ENCODE data around the gene MYO19.
"Not testable (repeated sequence)": the region's sequence is repeated elsewhere in the genome, so short reads cannot be mapped to it uniquely, and the experiment has no call there.

Gene MYO19

DNA sequence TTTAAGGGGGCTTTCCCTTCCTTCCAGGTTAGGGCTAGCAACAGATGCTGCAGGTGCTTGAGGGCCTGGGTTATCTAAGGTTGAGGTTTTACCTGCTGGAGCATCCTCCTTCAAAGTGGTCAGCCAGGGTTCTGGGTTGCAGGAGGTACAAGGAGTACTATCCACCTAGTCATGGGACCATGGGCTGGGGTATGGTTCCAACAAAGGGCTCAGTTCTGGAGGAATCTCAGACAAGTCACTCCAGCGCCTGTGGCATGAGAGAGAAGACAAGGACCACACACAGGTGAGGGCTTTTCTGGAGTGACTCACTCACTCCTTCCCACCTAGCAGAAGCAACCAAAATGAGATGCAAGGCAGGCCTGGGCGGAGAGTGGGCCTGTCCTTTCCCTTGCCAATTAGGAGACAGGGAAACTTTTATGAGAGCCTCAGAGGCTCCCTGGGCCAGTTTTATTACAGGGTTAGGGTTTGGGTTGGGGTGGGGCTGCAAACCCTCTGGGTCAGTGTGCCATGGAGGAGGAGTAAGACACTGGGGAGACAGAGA lies 2.2 kb downstream of the MYO19 start:
- no peak for DNase-seq

DNA sequence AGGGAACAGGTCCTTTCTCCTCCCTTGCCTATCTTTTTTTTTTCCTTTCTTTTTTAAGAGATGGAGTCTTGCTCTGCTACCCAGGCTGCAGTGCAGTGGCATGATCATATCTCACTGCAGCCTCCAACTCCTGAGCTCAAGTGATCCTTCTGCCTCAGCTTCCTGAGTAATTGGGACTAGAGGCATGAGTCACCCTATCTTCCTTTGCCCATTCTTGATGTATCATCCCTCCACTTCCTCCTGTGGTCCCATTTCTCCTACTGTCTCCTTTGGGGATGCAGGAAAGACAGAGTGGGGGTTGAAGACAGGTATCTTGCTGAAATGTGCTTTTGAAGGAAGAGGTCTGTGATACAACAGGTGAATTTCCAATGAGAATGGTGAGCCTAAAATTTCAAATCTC lies 5.5 kb downstream of the MYO19 start:
- DNase-seq = no peak

DNA sequence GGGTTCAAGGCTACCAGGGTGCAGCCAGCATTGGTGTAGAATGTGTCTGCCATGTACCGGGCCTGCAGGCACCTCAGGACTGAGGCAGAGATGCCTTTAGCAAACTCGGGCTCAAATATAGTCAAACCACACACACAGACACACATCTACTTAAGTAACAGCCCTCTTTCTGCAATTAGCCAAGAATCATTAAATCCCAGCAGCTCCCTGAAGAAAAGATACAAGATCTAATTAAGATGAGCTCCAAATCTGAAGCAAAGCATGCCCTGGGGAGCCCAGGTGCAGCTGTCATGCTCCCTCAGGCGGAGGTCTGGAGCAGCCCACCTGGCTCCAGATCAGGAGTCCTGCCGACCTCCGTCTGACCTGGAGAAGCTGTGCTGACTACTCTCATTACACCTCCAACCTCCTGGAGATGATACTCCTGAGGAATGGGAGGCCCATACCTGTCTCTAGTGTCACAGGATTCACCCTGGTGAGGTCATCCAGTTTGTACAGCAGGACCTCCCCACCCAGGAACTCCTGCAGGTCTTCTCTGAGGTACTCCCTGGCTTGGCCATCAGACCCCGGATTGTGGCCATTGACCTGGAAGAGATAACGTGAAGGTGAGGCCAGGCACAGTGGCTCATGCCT lies 6.9 kb downstream of the MYO19 start:
- no peak for DNase-seq

DNA sequence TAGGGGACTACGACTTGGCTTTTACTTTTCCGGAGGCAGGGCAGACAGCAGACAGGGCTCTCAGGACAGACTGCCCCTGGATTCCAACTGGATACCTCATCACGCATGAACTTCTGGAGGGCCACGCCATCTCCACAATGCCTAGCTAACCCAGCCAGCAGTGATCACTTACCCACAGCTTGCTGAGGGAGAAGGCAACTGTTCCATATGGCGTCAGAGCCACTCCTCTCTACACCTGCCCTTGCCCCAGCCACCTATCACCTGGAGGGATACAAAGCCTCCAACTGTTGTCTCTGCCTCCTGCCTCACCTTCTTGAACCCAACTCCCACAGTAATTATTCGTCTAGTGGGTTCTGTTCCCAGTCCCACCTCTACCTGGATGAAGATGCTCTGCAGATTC lies 8.8 kb downstream of the MYO19 start:
- DNase-seq = no peak

DNA sequence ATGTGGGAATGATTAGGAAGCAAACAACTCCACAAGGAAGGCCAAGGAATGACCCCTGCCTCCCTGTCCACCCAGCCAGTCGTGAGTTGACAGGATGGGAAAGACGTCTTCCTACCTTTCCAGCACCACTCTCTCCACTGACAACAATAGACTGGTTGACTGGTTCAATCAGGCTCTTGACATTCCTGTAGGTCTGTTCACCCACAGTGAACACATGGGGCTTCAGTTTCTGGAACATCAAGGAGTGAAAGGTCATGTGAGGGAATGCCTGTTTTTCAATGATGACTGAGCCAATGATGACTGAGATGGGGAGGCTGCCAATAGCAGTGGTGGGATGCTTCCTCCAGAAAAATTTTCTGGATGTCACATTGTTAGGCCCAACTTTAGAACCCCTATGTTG lies 9.6 kb downstream of the MYO19 start:
- no peak for DNase-seq

DNA sequence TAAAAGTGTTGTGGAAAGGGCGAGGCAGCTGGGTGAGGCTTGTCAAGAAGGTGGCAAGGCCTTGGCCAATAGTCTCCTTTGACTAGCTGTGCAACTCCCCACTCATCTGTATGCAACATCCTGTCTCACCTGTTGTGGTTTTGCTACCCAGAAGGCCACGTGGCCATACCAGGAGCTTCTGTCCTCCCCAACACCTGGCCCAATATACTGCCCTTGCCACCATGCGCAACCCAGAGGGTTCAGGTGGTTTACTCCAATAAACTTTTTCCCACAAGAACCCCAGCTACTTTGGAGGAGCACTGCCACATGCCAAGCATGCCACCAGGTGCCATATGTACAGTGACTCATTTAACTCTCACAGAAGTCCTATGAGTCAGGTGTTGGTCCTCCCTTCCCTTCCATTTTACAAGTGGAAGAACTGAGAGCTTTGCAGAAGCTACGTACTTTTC lies 10.2 kb downstream of the MYO19 start:
- DNase-seq = no peak

DNA sequence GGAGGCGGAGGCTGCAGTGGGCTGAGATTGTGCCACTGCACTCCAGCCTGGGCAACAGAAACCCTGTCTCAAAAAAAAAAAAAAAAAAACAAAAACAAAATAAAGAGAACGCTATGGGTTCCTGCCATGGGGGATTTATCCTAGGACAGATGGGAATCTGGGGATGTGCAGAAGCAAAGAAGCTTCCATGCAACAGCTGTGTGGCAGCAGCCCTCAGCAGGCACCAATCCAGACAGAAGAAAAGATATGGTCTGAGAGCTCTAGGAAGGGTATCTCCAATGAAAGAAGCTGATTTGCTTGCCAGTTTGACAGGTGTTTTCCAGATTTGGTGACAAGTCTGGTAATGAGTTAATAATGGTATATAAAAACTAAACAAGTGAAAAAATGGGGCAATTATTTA lies 11.6 kb downstream of the MYO19 start:
- no peak for DNase-seq

DNA sequence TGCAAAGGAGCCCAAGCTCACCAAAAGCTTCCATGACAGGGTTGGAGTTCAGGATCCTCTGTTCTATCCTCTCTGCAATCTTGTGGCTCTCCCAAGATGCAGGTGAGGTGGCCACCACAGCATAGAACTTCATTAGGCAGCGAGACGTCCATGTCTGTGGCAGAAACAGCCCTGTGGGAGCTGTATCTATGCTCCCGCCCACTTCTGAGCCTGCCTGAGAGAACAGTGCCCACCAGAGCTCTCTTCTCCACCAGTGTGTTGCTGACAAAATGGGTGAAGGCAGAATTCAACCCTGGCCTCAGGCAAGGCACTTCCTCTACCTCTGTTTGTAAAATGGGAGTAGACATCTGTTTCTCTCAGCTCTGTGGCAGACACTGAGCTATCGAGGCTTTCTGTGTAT lies 18.8 kb downstream of the MYO19 start:
- DNase-seq = no peak

DNA sequence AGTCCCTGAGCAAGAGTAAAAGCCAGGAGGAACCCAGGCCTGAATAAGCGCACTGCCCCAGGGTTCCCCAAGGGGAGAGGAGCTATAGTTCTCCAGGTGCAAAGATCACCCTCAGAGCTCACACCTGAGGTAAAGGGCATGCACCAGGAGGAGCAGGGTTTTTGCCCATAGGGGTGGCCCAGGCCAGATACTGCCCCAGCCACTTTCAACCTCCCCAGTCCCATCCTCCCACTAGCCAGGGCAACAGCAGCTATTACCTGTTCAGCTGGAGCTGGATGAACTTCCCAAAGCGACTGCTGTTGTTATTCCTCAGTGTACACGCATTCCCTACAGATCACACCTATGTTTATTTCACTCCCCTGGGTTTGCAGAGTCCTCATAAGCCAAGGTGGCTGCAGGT lies 19.8 kb downstream of the MYO19 start:
- no peak for DNase-seq

DNA sequence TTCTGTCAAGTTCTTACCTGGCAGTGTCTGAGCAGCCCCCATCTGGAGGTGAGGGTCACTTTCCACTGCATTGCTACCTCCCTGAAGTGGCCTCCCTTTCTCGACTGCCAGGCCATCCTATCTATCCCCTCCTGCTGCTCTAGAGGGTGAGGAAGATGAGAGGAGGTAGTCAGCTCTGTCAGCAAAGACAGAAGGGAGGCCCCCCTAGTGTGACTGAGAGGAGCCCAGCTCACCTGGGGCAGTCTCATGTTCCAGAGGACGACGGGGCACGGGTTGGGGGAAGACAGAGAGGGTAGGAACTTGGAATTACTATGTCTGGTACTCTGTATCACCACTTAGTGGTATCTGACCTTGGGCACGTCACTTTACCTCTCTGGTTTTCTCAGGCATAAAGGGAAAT lies 22.0 kb downstream of the MYO19 start:
- DNase-seq = no peak

DNA sequence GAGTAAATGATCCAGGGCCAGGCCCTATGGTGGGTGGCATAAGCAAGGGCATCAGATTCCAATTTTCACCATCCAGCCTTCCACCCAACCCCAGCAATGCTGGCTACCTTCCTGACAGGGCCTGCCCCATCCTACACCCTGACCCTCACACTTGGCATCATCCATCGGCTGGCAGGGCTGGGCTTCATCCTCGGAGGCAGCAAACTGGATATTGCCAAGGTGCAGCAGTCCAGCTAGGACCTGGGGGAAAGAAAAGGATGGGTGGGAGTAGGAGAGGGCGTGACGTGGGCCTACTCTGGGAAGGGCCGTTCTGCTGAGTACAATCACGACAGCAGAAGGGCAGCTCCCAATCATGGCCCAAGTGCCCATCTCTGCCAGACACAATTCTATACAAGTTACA lies 23.5 kb downstream of the MYO19 start:
- DNase-seq = no peak

DNA sequence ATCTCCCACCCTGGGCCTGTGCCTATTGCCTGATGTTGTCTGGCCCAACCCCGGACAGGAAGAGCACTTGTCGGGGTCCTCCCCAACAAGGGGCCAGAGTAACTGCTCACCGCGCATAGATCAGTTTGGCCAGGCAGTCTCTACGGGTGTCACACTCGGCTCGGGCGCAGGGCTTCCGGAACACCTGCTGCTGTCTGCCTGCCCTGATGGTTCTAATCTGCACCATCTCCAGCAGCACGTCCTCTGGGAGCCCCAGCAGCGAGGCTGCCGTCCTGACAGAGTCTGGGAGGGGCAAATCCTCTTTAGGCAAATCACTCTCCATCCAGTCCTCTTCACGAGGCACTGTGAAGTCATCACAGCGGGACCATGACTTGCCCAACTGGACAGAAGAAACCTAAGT lies 24.0 kb downstream of the MYO19 start:
- no peak for DNase-seq

DNA sequence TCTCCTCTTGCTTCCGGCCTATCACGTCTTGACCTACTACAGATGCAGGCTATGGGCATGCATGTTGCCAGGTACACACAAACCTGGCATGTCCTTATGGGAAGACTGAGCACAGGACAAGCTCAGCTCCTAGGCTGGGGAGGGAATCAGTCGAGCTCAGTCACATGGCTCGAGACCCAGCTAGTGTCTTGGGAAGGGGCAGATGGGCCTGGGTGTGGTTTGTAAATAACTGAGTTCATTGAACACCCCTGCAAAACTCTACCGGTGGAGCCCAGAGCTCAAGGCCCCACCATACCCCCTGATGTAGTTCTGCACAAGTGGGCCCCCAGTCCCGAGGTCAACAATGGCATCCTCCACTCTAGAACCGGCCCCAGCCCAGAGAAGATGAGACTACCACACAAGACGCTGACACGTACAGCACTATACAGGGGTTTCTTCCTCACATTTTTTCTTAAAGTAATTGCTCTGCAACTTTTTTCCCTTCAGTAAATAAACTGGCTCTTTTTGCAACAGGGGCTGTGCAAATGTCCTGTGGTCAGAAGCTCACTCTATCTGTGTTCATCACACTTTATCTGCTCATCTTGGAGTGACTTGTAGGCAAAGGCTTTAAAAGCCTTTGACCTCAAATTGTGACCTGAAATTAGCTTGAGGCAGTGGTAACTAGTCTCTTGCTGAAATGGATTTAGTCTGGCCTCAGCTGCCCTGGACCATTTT lies 25.2 kb downstream of the MYO19 start:
- DNase-seq = no peak

DNA sequence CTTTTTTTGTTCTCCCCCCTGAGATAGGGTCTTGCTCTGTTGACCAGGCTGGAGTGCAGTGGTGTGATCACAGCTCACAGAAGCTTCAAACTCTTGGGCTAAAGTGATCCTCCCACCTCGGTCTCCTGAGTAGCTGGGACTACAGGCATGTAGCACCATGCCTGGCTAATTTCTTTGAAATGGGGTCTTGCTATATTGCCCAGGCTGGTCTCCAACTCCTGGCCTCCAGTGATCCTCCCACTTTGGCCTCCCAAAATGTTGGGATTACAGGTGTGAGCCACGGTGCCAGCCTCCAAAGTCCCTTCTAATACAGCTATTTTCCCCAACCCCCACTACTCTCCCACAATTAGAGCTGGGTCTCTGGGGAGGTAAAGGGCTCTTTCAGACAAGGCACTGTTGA lies 26.2 kb downstream of the MYO19 start:
- not testable (repeated sequence) for DNase-seq

DNA sequence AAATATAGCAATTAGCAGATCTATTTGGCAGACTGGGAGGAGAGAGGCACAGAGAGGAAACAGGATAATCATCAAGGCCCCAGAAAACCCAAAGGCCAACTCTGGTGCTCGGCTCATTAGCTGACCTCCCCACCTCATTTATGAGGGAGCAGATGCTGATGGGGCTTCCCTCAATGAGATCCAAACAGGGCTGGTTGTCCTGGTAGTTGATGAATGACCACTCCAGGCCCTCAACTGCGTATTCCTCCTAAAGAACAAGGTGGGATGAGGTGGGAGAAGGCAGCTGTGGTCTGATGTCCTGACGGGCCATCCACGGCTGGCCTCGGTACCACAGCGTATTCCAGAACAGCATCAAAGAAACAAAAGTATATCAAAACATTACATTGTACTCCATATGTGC lies 27.4 kb downstream of the MYO19 start:
- no peak for DNase-seq

DNA sequence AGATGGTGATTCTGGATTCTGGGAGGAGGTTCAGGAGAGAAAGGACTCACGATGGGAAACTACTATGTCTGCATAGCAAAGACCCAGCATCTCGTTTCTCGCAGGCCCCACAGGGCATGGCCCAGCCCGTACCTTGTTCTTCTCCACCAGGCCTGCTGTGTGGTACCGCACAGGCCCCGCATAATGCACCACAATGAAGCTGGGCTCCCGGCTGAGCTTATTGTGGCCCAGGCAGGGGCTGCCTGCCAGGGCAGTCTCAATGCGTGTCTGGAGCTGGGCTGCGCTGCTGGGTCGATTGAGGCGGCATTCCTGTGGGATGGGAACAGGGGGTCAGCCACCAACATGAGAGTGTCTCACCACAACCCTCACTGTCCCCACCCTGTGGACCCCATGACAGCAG lies 27.8 kb downstream of the MYO19 start:
- DNase-seq = no peak

DNA sequence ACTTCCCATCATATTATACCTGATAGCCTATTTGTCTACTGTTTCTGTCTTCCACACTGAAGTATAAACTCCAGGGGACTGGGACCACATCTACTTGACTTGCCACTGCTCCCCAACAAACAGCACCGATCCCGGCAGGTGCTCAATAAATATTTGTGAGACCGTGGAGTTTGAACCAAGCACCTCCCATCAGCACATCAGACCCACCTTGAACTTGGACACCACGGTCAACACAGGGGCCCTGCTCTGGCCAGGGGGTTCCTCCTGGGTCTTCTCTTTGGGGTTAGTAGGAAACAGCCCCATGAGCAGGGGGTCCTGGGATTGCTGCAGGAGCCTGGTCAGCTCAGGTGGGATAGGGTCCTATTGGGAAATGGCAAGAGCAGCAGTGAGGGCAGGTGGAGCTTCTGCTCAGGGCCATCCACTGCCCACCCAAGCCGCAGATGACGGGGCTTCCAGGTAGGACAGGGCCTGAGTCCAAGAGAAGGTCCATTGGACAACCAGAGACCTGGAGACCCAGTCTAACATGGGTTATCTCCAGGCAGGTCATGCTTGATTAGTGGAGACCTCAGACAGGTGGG lies 28.3 kb downstream of the MYO19 start:
- DNase-seq = no peak

DNA sequence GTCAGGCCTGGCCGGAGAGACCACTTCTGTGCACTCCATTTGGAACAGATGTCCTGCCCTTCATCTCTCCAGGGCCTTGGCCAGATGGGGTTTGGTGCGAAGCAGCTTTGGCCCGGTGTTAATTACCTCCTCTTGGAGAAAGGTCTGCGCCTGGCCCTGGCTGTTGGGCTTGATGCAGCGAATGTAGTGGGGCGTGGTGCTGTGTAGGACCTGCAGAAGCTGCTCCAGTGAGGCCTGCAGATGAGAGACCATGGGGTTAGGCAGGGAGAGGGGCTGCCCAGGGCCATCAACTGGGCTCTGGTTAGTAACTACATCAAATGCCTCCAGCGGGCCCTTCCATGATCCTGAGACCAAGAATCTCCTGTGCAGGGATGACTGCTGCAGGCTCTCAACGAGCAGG lies 29.5 kb downstream of the MYO19 start:
- DNase-seq = no peak

DNA sequence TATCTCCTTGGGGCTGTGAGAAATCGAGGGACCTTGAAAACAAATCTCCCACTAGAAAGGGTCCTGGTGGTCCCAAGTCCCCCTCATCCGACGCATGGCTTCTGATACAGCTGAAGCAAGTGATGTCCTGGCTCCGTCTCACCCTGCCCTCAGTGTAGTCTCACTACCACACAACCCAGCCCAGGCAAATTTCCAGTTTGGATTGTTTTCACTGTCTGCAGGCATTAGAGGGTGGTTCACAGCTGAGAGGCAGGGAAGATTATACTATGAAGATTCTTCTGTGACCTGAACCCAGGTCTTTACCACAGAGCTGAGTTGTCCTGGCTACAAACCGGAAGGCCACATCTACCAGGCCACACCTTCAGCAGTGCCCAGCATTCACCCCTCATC lies 30.5 kb downstream of the MYO19 start:
- no peak for DNase-seq

DNA sequence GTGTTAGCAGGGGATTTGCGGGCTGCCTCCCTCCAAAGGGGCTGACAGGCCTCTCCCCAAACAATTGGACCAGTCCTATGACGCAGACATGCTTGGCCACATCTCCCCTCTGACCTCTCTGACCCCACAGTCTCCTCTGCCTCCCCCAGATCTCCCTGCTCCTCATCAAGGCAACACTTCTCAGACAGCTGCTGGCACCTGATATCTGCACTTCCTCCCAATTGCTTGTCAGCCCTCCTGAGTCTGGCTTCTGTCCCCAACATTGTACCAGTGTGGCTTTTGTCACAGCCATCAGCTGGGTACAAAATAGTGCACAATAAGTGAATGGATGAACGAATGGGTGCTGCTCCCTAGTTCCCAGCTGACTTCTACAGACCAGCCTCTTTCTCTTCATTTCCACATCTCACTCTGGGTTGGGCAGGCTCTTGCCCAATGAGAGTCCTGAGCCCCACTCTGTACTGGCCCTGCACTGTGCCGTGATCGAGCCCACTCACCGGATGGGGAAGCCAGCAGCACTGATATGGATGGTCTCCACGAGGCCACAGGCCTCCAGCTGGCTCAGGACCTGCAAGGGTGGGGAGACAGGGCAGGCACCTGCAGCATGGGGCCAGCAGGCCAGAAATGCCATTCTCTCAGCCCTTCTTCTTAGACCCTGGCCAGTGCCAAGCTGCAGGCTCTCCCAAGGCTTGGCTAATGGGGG lies 31.1 kb downstream of the MYO19 start:
- no peak for DNase-seq

DNA sequence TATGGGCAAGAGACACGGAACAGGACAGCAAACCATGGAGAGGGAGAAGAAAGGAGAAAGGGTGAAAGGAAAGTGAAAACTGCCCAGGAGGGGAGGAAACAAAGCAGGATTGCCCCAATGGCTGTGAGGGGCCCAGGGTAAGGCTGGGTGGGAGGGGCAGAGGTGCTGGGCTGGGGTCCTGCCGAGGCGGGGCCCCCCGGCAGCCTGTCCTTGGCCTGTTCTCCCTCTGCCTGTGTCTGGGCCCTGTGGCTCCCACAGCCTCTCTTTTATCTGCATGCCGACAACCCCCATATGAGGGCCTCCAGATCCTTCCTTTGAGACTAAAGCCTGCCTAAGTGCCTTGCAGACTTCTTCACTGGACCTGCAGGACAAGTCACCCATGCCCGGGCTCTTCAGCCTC lies 32.7 kb downstream of the MYO19 start:
- DNase-seq = no peak

DNA sequence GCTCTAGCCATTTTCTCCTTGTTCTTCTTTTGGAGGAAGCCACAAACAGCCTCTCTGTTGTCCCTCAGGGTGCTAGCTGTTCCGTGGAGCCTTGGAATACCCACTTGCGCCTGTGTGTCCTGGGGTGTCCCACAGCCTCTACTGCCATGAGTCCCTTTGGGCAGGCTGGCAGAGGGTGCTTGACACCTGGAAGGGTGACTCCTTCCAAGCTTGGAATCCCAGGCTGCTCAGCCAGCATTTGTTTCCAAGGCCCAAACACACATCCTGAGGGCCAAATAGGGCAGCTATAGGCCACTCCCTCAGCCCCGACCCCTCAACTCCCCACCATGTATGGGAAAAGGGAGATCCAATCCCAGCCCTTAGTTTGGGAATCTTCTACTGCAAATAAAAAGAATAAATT lies 33.3 kb downstream of the MYO19 start:
- DNase-seq = no peak

DNA sequence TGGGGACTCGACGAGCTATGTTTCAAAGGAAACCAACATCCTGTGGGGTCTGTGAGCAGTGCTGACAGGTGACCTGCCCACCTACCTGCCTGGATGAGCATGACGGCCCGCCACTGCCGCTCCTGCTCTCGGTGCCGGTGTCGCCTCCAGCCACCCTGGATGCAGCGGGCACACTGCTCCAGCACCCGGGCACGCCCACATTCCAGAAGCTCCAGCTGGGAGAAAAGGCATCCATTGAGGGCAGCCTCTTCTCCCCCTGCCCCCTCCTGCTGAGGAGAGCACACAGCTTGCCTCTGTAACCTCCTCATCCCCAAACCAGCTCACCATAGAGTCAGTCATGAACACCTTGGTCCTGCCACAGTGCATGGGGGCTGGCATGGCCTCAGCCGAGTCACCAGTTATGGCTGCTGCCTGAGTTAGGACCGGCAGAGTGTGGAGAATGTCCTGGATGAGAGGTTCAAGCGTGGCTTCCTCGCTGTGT lies 33.9 kb downstream of the MYO19 start:
- no peak for DNase-seq

Measured in activated gamma-delta T cell (primary cell).